HL-60 (cell line): Measurements from ENCODE around the gene TUBGCP3.

ENCODE experiments used
- DNase-seq, 2 experiments: peaks; one replicate each; pipeline ENCODE4 v3.0.0-alpha.2; 2010 to 2020; ENCODE audit warnings: low read depth in 1 of 2, low spot score in 1 of 2
- H3K27ac ChIP-seq: fragments of 250-450 bp; sonication (Bioruptor Pico); replicated peaks from 2 replicates; pipeline ENCODE4 v1.5.1; 2020; ENCODE audit warnings: mild to moderate bottlenecking, moderate library complexity
- H3K27me3 ChIP-seq: fragments of 250-450 bp; sonication (Bioruptor Pico); 2 replicates; pipeline ENCODE4 v1.5.1; 2021; ENCODE audit warnings: mild to moderate bottlenecking, moderate library complexity; ENCODE audit not compliant: insufficient read depth, poor library complexity, severe bottlenecking
- H3K4me3 ChIP-seq: replicated peaks from 2 replicates; pipeline ENCODE4 v1.5.1; 2011; ENCODE audit warnings: mild to moderate bottlenecking, control low read depth, low read length; ENCODE audit not compliant: insufficient read depth
- GABPA ChIP-seq: IDR thresholded peaks from 2 replicates; pipeline ENCODE4 v1.6.1; 2012; ENCODE audit warnings: low read depth
- POLR2AphosphoS5 ChIP-seq: IDR thresholded peaks from 2 replicates; pipeline ENCODE4 v1.6.1; 2012; ENCODE audit warnings: low read depth
- SPI1 ChIP-seq: IDR thresholded peaks from 2 replicates; pipeline ENCODE4 v1.6.1; 2012; ENCODE audit warnings: low read depth, mild to moderate bottlenecking, borderline replicate concordance
- TF ChIP-seq, protein P1 (sequence below): IDR thresholded peaks from 2 replicates; pipeline ENCODE4 v1.6.1; 2012; ENCODE audit warnings: low read depth; ENCODE audit not compliant: insufficient replicate concordance
- TF ChIP-seq, protein P2 (sequence below): IDR thresholded peaks from one replicate; pipeline ENCODE4 v1.5.1; 2011; ENCODE audit warnings: low read length, control low read depth, inconsistent platforms; ENCODE audit not compliant: insufficient read depth

The TUBGCP3 gene

DNA sequence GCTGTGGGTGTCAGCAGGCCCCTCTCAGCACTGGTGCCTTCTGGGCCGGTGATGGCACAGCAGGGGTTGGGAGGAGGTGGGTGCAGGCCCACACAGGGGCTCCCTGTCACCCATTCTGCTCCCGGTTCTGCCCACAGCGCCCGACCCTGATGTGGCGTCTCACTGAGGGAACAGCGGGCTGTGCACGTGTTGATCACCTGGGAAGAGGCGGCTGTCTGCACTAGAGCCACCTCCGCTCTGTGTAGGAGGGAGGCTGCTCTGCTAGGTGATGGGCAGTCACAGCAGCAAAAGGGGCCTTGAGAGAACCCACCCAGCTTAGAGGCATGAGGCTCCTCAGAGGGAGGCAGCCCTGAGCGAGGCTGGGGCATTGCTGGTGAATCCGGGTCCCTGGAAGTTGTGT lies 39.2 kb upstream of the TUBGCP3 start:
- peaks cover 9% of the 10 kb centered on the region for H3K27me3 ChIP-seq
- TF ChIP-seq SPI1 (no peak), GABPA (no peak), POLR2AphosphoS5 (no peak)
- TF ChIP-seq, protein P1, sequence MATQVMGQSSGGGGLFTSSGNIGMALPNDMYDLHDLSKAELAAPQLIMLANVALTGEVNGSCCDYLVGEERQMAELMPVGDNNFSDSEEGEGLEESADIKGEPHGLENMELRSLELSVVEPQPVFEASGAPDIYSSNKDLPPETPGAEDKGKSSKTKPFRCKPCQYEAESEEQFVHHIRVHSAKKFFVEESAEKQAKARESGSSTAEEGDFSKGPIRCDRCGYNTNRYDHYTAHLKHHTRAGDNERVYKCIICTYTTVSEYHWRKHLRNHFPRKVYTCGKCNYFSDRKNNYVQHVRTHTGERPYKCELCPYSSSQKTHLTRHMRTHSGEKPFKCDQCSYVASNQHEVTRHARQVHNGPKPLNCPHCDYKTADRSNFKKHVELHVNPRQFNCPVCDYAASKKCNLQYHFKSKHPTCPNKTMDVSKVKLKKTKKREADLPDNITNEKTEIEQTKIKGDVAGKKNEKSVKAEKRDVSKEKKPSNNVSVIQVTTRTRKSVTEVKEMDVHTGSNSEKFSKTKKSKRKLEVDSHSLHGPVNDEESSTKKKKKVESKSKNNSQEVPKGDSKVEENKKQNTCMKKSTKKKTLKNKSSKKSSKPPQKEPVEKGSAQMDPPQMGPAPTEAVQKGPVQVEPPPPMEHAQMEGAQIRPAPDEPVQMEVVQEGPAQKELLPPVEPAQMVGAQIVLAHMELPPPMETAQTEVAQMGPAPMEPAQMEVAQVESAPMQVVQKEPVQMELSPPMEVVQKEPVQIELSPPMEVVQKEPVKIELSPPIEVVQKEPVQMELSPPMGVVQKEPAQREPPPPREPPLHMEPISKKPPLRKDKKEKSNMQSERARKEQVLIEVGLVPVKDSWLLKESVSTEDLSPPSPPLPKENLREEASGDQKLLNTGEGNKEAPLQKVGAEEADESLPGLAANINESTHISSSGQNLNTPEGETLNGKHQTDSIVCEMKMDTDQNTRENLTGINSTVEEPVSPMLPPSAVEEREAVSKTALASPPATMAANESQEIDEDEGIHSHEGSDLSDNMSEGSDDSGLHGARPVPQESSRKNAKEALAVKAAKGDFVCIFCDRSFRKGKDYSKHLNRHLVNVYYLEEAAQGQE: no peak
- TF ChIP-seq, protein P2, sequence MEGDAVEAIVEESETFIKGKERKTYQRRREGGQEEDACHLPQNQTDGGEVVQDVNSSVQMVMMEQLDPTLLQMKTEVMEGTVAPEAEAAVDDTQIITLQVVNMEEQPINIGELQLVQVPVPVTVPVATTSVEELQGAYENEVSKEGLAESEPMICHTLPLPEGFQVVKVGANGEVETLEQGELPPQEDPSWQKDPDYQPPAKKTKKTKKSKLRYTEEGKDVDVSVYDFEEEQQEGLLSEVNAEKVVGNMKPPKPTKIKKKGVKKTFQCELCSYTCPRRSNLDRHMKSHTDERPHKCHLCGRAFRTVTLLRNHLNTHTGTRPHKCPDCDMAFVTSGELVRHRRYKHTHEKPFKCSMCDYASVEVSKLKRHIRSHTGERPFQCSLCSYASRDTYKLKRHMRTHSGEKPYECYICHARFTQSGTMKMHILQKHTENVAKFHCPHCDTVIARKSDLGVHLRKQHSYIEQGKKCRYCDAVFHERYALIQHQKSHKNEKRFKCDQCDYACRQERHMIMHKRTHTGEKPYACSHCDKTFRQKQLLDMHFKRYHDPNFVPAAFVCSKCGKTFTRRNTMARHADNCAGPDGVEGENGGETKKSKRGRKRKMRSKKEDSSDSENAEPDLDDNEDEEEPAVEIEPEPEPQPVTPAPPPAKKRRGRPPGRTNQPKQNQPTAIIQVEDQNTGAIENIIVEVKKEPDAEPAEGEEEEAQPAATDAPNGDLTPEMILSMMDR: no peak
- H3K4me3 ChIP-seq: no peak overlapping the region
- no peak for DNase-seq
- no peak overlapping the region for H3K27ac ChIP-seq

DNA sequence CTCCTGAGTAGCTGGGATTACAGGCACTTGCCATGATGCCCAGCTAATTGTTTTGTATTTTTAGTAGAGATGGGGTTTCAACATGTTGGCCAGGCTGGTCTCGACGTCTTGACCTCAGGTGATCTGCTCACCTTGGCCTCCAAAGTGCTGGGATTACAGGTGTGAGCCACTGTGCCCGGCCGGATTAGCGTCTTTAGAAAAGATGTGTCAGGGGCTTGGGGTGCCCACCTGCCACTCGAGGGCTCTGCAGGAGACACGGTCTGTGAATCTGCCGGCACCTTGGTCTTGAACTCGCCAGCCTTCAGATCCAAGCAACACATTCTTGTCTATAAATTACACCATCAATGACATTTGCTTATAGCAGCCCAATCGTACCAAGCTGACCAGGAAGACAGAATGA lies 38.8 kb upstream of the TUBGCP3 start:
- Histone ChIP-seq H3K27ac (no peak overlapping the region), H3K4me3 (no peak overlapping the region), H3K27me3 (peaks cover 9% of the 10 kb centered on the region)
- no peak for TF ChIP-seq POLR2AphosphoS5
- TF ChIP-seq, protein P1: no peak
- TF ChIP-seq, protein P2: no peak
- no peak for TF ChIP-seq GABPA
- no peak for TF ChIP-seq SPI1
- no peak for DNase-seq

DNA sequence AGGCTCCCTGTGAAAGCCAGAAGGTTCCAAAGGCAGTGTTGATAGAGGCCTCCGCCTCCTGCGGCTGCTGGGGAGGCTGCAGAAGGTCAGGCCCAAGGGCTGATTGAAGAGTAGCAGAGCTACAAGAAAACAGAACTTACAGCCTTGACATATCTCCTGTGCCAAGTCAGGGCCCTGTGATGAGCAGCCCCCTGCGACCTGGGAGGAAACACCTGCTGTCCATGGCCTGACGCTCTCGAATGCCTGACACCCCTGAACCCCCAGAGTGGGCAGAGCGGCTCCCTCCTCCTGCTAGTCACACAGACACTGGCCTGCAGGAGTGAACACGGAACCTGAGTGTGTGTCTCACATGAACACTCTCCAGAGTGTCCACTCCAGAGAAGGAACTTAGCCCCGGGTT lies 38.2 kb upstream of the TUBGCP3 start:
- TF ChIP-seq GABPA (no peak), POLR2AphosphoS5 (no peak), SPI1 (no peak)
- TF ChIP-seq, protein P2: no peak
- TF ChIP-seq, protein P1: no peak
- Histone ChIP-seq H3K27ac (no peak overlapping the region), H3K27me3 (peaks cover 6% of the 10 kb centered on the region), H3K4me3 (no peak overlapping the region)
- DNase-seq: no peak
